ENCODE results near the gene CLEC16A. TPM values are rescaled to one million over a fixed set of nuclear protein-coding genes. Genes with fewer than 3 reads are reported as not detected.
A peak's percentile ranks its signal among the peaks of the same experiment; 100 is the strongest.

CLEC16A gene
- total and polyA plus RNA-seq, 9 of the 15 experiments (the other 6 are each of a cell fraction or from before 2014, with no cell fraction given): 1.00 to 22.3 (median 10.0) TPM

- TF ChIP-seq ZNF274 (IDR thresholded peaks at IDR 0.05; ENCODE audit: borderline replicate concordance, low read depth, low read length) (no peak), FOXM1 (IDR thresholded peaks at IDR 0.05; ENCODE audit: low read depth) (peak; percentile 58; the same call in 1 of the 2 replicates), FOXM1 (CRISPR knock-in tag; IDR thresholded peaks at IDR 0.05; ENCODE audit: low read depth) (no peak), ZNF311 (CRISPR knock-in tag; IDR thresholded peaks at IDR 0.05) (no peak), RFX7 (CRISPR knock-in tag; IDR thresholded peaks at IDR 0.05) (no peak), NR4A1 (CRISPR knock-in tag; IDR thresholded peaks at IDR 0.05) (no peak), NR4A1 (tag; IDR thresholded peaks at IDR 0.05) (no peak), SMAD4 (CRISPR knock-in tag; conservative IDR thresholded peaks at IDR 0.05) (peak; percentile 29; the same call in 1 of the 2 replicates), HDAC6 (IDR thresholded peaks at IDR 0.05; ENCODE audit: low read depth, low read length) (no peak), MECOM (CRISPR knock-in tag; IDR thresholded peaks at IDR 0.05) (no peak; the same call in 1 of the 2 replicates), AFF1 (IDR thresholded peaks at IDR 0.05; ENCODE audit: low read depth in 1 of 2, partially characterized antibody in 2 of 2) (no peak), FOXO4 (CRISPR knock-in tag; IDR thresholded peaks at IDR 0.05) (no peak), SMAD1 (IDR thresholded peaks at IDR 0.05; ENCODE audit: low read depth, low read length, partially characterized antibody) (no peak), ETV6 (IDR thresholded peaks at IDR 0.05; ENCODE audit: borderline replicate concordance in 1 of 2, low read depth in 2 of 2, low read length in 1 of 2) (0 out of 4 replicates have a peak, but pooled peaks of 1 of the 2 experiments have one; percentile 16), ETV6 (CRISPR knock-in tag; IDR thresholded peaks at IDR 0.05; ENCODE audit: borderline replicate concordance) (no peak), ARID3B (CRISPR knock-in tag; IDR thresholded peaks at IDR 0.05; ENCODE audit: borderline replicate concordance) (no peak), ZNF717 (CRISPR knock-in tag; IDR thresholded peaks at IDR 0.05) (no peak), HMG20A (CRISPR knock-in tag; conservative IDR thresholded peaks at IDR 0.05) (no peak), POLR2AphosphoS5 (IDR thresholded peaks at IDR 0.05; ENCODE audit: control insufficient read depth, insufficient read depth, low read depth, low read length) (0 out of 2 replicates have a peak, but pooled peaks have one; percentile 30), MTF1 (CRISPR knock-in tag; IDR thresholded peaks at IDR 0.05; ENCODE audit: borderline replicate concordance) (no peak), SOX6 (IDR thresholded peaks at IDR 0.05) (peak; percentile 74), CHD2 (IDR thresholded peaks at IDR 0.05; ENCODE audit: low read depth, low read length) (no peak), HEY1 (CRISPR knock-in tag; IDR thresholded peaks at IDR 0.05; ENCODE audit: borderline replicate concordance) (no peak)
These were observed 204.8 kb downstream of the CLEC16A start (continued) for GRCh38 chr16:11149011-11149616.

All from K562 (cell line).